ENCODE results near the gene ZSCAN20. TPM values are rescaled to one million over a fixed set of nuclear protein-coding genes. Genes with fewer than 3 reads are reported as not detected.

ZSCAN20 gene
- total and polyA plus RNA-seq, 2 experiments from 2014 or later, result 0.91 to 4.9 TPM

- no peak overlapping the region for H3K27ac ChIP-seq (ENCODE audit: low read depth)
- H3K27me3 ChIP-seq (ENCODE audit: insufficient read depth), result no peaks in the 10 kb centered on the region
- H3K36me3 ChIP-seq (ENCODE audit: insufficient read depth), result no peaks in the 10 kb centered on the region
- DNase-seq (ENCODE audit: low spot score), result no peak
- TF ChIP-seq STAT1 (IDR thresholded peaks at IDR 0.05; ENCODE audit: unreplicated experiment), result no peak
- no peak for TF ChIP-seq POLR2AphosphoS5 (IDR thresholded peaks at IDR 0.05; ENCODE audit: low read depth)
- TF ChIP-seq ZNF462 (CRISPR knock-in tag; IDR thresholded peaks at IDR 0.05), result no peak
- TF ChIP-seq ZNF331 (CRISPR knock-in tag; IDR thresholded peaks at IDR 0.05; ENCODE audit: low read depth), result no peak
- TF ChIP-seq ZNF114 (CRISPR knock-in tag; IDR thresholded peaks at IDR 0.05), result no peak
- TF ChIP-seq, protein P1, sequence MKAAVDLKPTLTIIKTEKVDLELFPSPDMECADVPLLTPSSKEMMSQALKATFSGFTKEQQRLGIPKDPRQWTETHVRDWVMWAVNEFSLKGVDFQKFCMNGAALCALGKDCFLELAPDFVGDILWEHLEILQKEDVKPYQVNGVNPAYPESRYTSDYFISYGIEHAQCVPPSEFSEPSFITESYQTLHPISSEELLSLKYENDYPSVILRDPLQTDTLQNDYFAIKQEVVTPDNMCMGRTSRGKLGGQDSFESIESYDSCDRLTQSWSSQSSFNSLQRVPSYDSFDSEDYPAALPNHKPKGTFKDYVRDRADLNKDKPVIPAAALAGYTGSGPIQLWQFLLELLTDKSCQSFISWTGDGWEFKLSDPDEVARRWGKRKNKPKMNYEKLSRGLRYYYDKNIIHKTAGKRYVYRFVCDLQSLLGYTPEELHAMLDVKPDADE (IDR thresholded peaks at IDR 0.05), result no peak
- TF ChIP-seq REST (IDR thresholded peaks at IDR 0.05; ENCODE audit: unreplicated experiment), result no peak
- no peak for TF ChIP-seq CTCF (conservative IDR thresholded peaks at IDR 0.05; ENCODE audit: low read depth in 2 of 2)
- TF ChIP-seq NANOG (IDR thresholded peaks at IDR 0.05; ENCODE audit: borderline replicate concordance), result no peak
- TF ChIP-seq EZH2phosphoT487 (IDR thresholded peaks at IDR 0.05; ENCODE audit: unreplicated experiment), result no peak
- TF ChIP-seq JUNB (IDR thresholded peaks at IDR 0.05; ENCODE audit: unreplicated experiment), result no peak
- no peak for TF ChIP-seq EZH2 (IDR thresholded peaks at IDR 0.05; ENCODE audit: low read depth, unreplicated experiment)
- TF ChIP-seq CREB1 (CRISPR knock-in tag; IDR thresholded peaks at IDR 0.05; ENCODE audit: low read depth), result no peak
- peaks cover 12% of the 10 kb centered on the region; the same call in 2 of the 3 replicates for H3K9me3 Mint-ChIP-seq
- peaks cover 3% of the 10 kb centered on the region for H3K27me3 Mint-ChIP-seq (ENCODE audit: insufficient read depth, low read depth, poor library complexity)
- no peaks in the 10 kb centered on the region for H3K79me2 ChIP-seq (replicated peaks; ENCODE audit: insufficient read depth)
- no peak overlapping the region for H3K4me2 ChIP-seq
- H3K9me2 ChIP-seq (ENCODE audit: insufficient read depth), result no peaks in the 10 kb centered on the region
- no peak overlapping the region for H3K4me3 Mint-ChIP-seq
- ATAC-seq, result no peak
- H4K20me1 ChIP-seq (replicated peaks; ENCODE audit: insufficient read depth), result no peaks in the 10 kb centered on the region
- no peak overlapping the region for H3K27ac Mint-ChIP-seq
- no peaks in the 10 kb centered on the region for H3K4me1 ChIP-seq (ENCODE audit: insufficient read depth)
- H3F3A ChIP-seq (replicated peaks; ENCODE audit: low read depth), result no peaks in the 10 kb centered on the region
- H2AFZ ChIP-seq, result no peak overlapping the region
- no peak overlapping the region for H3K4me3 ChIP-seq
- peaks cover 5% of the 10 kb centered on the region; the same call in 1 of the 3 replicates for H3K36me3 Mint-ChIP-seq (ENCODE audit: low read depth)
- H3K4me1 Mint-ChIP-seq, result peaks cover 7% of the 10 kb centered on the region
Observed at GRCh38 chr1:33502726-33503125, 30.3 kb downstream of the ZSCAN20 start.

Data from GM23338 (cell line).